Gastroesophageal sphincter (tissue), 4 donors: ENCODE data around the gene GIT1. TPM values are rescaled to one million over a fixed set of nuclear protein-coding genes. Genes with fewer than 3 reads are reported as not detected.

Source experiments
- ATAC-seq: fragments of 150-250 bp; one replicate; pipeline ENCODE4 v1.9.1; 2016; ENCODE audit warnings: mild to moderate bottlenecking, moderate library complexity
- H3K27ac ChIP-seq, 4 donors: fragments of 200-600 bp; sonication (generic) in 3 of 4; 1 replicate in 3 of 4; 2 replicates in 1 of 4; pipeline ENCODE4 v1.5.1; 2016 to 2019
- H3K27me3 ChIP-seq: fragments of 200-600 bp; sonication (generic); one replicate; pipeline ENCODE4 v1.5.1; 2019
- H3K36me3 ChIP-seq, 2 donors: fragments of 200-600 bp; sonication (generic); one replicate each; pipeline ENCODE4 v1.5.1; 2019; ENCODE audit warnings: control low read depth in 1 of 2
- H3K4me1 ChIP-seq, 3 donors: fragments of 200-600 bp; sonication (generic); 1 replicate in 2 of 3; 2 replicates in 1 of 3; pipeline ENCODE4 v1.5.1; 2016 to 2019; ENCODE audit warnings: control low read depth in 2 of 3
- H3K4me3 ChIP-seq, 2 donors: fragments of 200-600 bp; sonication (generic); one replicate each; pipeline ENCODE4 v1.5.1; 2019; ENCODE audit warnings: mild to moderate bottlenecking in 1 of 2, moderate library complexity in 1 of 2
- H3K9me3 ChIP-seq, 3 donors: fragments of 200-600 bp; sonication (generic); one replicate each; pipeline ENCODE4 v1.5.1; 2017 to 2019; ENCODE audit warnings: control low read depth in 2 of 3
- EP300 ChIP-seq: sonication (generic); formaldehyde crosslinking; IDR thresholded peaks from one replicate; pipeline ENCODE4 v1.6.1; 2017; ENCODE audit warnings: antibody characterized with exemption, mild to moderate bottlenecking
- POLR2A ChIP-seq, 2 donors: fragments of 450-650 bp; IDR thresholded peaks; one replicate each; pipeline ENCODE4 v1.6.1; 2017; ENCODE audit warnings: antibody characterized with exemption in 2 of 2, mild to moderate bottlenecking in 2 of 2, moderate library complexity in 1 of 2
- POLR2AphosphoS5 ChIP-seq: sonication (generic); formaldehyde crosslinking; IDR thresholded peaks from one replicate; pipeline ENCODE4 v1.6.1; 2017; ENCODE audit warnings: antibody characterized with exemption
- WGBS, 2 donors: methylation state at CpG; one replicate each; pipeline ENCODE4 v1.1.5; 2018; ENCODE audit warnings: low coverage in 1 of 2; 5-methylcytosine and 5-hydroxymethylcytosine counted together
- total RNA-seq, 4 donors: library from RNA; depleted of rRNA; stranded (reverse); fragments of >200 nt; gene quantifications; one replicate each; pipeline ENCODE4 v1.1.0, GENCODE V29; 2016
- TF ChIP-seq, protein P1 (sequence below), 4 experiments: fragments of 200-600 bp in 2 of 4; fragments of 450-650 bp in 2 of 4; sonication (generic) in 1 of 4; IDR thresholded peaks; one replicate each; pipeline ENCODE4 v1.5.1; 2017 to 2019; ENCODE audit warnings: antibody characterized with exemption in 4 of 4, mild to moderate bottlenecking in 2 of 4, moderate library complexity in 2 of 4

Gene GIT1
- total RNA-seq, 4 donors from 2014 or later, result 30.4 to 47.8 (median 35.8) TPM

GRCh38 chr17:29628644-29629043 lies 39.2 kb upstream of the GIT1 start:
- WGBS, 2 donors, result 86 to 100% methylated on average over 1 to 2 of the region's 2 CpGs
- no peak for ATAC-seq
- H3K27me3 ChIP-seq, result no peaks in the 10 kb centered on the region
- H3K4me3 ChIP-seq, result no peak overlapping the region
- no peak for TF ChIP-seq EP300
- peaks cover 0 to 31% (median 4%) of the 10 kb centered on the region in 3 donors for H3K4me1 ChIP-seq
- peaks cover 0 to 34% of the 10 kb centered on the region in 2 donors for H3K36me3 ChIP-seq
- H3K27ac ChIP-seq, result peak overlapping the region; percentile 2 to 64 (median 40)
- H3K9me3 ChIP-seq, result no peaks in the 10 kb centered on the region

DNA sequence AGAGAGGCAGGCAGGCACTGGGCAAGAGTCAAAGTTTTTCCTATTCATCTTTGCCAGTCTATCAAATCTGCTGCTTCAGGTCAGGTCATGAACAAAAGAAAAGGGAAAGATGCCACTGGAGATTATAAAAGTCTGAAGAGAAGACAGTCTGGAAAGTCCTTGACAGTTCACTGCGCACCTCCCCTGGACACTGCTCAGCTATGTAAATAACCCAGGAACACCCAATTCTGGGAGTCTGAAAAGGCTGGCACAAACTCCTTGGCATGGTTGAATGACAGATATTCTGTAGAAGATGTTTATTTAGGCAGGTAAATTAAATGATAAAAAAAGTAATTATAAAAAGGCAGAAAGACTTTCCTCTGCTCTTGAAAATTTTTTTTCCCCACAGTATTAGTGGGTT lies 38.5 kb upstream of the GIT1 start:
- no peaks in the 10 kb centered on the region for H3K27me3 ChIP-seq
- ATAC-seq, result no peak
- no peak for TF ChIP-seq POLR2A (IDR thresholded peaks at IDR 0.05)
- no peak for TF ChIP-seq POLR2AphosphoS5
- no peak for TF ChIP-seq EP300
- TF ChIP-seq, protein P1, sequence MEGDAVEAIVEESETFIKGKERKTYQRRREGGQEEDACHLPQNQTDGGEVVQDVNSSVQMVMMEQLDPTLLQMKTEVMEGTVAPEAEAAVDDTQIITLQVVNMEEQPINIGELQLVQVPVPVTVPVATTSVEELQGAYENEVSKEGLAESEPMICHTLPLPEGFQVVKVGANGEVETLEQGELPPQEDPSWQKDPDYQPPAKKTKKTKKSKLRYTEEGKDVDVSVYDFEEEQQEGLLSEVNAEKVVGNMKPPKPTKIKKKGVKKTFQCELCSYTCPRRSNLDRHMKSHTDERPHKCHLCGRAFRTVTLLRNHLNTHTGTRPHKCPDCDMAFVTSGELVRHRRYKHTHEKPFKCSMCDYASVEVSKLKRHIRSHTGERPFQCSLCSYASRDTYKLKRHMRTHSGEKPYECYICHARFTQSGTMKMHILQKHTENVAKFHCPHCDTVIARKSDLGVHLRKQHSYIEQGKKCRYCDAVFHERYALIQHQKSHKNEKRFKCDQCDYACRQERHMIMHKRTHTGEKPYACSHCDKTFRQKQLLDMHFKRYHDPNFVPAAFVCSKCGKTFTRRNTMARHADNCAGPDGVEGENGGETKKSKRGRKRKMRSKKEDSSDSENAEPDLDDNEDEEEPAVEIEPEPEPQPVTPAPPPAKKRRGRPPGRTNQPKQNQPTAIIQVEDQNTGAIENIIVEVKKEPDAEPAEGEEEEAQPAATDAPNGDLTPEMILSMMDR (IDR thresholded peaks at IDR 0.05), result no peak
- no peaks in the 10 kb centered on the region for H3K9me3 ChIP-seq
- 50 to 69% methylated on average over 1 of the region's 1 CpG for WGBS, 2 donors
- peak overlapping the region; percentile 2 to 64 (median 42) for H3K27ac ChIP-seq
- peaks cover 2 to 36% (median 4%) of the 10 kb centered on the region in 3 donors for H3K4me1 ChIP-seq
- H3K4me3 ChIP-seq, result no peak overlapping the region
- H3K36me3 ChIP-seq, result peaks cover 0 to 29% of the 10 kb centered on the region in 2 donors

- H3K9me3 ChIP-seq, result no peaks in the 10 kb centered on the region
- WGBS, 2 donors, result 71 to 100% methylated on average over 2 to 6 of the region's 8 CpGs
- H3K4me1 ChIP-seq, result peaks cover 4 to 64% (median 17%) of the 10 kb centered on the region in 3 donors
- ATAC-seq, result no peak
- H3K4me3 ChIP-seq, result no peak overlapping the region
- H3K27ac ChIP-seq, result peak overlapping the region in 1 of 4 donors; percentile 1
- TF ChIP-seq, protein P1 (IDR thresholded peaks at IDR 0.05), result peak in 1 of 4 experiments; percentile 8
- TF ChIP-seq POLR2AphosphoS5, result no peak
- peaks cover 0 to 5% of the 10 kb centered on the region in 2 donors for H3K36me3 ChIP-seq
- no peaks in the 10 kb centered on the region for H3K27me3 ChIP-seq
Measured at GRCh38 chr17:29625037-29625750, 35.7 kb upstream of the GIT1 start.

DNA sequence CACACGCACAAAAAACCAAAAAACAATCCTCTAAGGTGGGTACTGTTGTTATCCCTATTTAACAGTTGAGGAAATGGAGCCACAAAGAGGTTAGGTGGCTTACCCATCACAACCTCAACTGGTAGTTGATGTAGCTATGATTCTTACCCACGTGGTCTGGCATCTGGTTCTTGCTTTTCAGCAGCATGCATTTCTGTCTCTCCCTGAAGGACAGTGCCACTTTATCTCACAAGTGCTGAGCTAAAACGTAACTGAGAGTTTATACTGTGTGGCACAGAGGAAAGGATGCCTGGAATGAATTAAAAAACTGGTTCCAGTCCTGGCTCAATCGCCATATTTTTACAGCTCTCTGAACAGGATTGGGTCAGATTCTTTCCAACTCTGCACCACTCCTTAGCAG lies 35.1 kb upstream of the GIT1 start:
- ATAC-seq, result no peak
- H3K36me3 ChIP-seq, result peaks cover 0 to 5% of the 10 kb centered on the region in 2 donors
- H3K27ac ChIP-seq, result peak overlapping the region in 1 of 4 donors; percentile 1
- H3K4me1 ChIP-seq, result peaks cover 4 to 70% (median 17%) of the 10 kb centered on the region in 3 donors
- no peaks in the 10 kb centered on the region for H3K27me3 ChIP-seq
- H3K4me3 ChIP-seq, result no peak overlapping the region
- TF ChIP-seq POLR2AphosphoS5, result no peak
- no peak for TF ChIP-seq EP300
- TF ChIP-seq, protein P1 (IDR thresholded peaks at IDR 0.05), result no peak
- TF ChIP-seq POLR2A (IDR thresholded peaks at IDR 0.05), result no peak
- no peaks in the 10 kb centered on the region for H3K9me3 ChIP-seq
- 75 to 86% methylated on average over 4 of the region's 4 CpGs for WGBS, 2 donors

DNA sequence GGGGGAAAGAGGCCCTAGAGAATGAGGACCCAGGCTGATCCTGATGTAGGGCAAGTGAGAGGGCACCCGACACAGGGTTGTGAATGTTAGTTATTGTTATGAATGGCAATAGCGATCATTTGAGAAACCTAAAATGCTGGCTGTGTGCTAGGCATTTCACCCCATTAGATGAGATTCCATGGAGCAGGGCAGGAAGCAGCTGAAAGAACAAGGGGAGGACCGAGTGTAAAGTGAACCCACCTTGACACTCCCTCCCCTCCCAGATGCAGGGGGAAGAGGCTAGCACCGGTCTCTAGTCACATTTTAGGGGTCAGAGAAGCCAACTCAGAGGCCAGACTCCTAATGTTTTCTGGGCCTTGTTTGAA lies 33.8 kb upstream of the GIT1 start:
- Histone ChIP-seq H3K27ac (peak overlapping the region; percentile 66 to 92 (median 88)), H3K9me3 (no peaks in the 10 kb centered on the region), H3K4me1 (peaks cover under 1 to 72% (median 30%) of the 10 kb centered on the region in 3 donors), H3K27me3 (no peaks in the 10 kb centered on the region), H3K4me3 (peak overlapping the region; percentile 59 to 82), H3K36me3 (no peaks in the 10 kb centered on the region)
- no peak for TF ChIP-seq POLR2AphosphoS5
- TF ChIP-seq EP300, result no peak
- no peak for TF ChIP-seq POLR2A (IDR thresholded peaks at IDR 0.05)
- TF ChIP-seq, protein P1 (IDR thresholded peaks at IDR 0.05), result no peak
- WGBS, 2 donors, result 57 to 80% methylated on average over 1 to 2 of the region's 4 CpGs
- no peak for ATAC-seq
